ENCODE results near the gene TRIM32. TPM values are rescaled to one million over a fixed set of nuclear protein-coding genes. Genes with fewer than 3 reads are reported as not detected.

TRIM32 gene
- total RNA-seq, 4 donors from 2014 or later: 15.8 to 20.3 (median 20.0) TPM

- 70 to 81% methylated on average over 2 of the region's 2 CpGs for WGBS, 2 donors
- TF ChIP-seq POLR2A (IDR thresholded peaks at IDR 0.05): no peak
- TF ChIP-seq, protein P1, sequence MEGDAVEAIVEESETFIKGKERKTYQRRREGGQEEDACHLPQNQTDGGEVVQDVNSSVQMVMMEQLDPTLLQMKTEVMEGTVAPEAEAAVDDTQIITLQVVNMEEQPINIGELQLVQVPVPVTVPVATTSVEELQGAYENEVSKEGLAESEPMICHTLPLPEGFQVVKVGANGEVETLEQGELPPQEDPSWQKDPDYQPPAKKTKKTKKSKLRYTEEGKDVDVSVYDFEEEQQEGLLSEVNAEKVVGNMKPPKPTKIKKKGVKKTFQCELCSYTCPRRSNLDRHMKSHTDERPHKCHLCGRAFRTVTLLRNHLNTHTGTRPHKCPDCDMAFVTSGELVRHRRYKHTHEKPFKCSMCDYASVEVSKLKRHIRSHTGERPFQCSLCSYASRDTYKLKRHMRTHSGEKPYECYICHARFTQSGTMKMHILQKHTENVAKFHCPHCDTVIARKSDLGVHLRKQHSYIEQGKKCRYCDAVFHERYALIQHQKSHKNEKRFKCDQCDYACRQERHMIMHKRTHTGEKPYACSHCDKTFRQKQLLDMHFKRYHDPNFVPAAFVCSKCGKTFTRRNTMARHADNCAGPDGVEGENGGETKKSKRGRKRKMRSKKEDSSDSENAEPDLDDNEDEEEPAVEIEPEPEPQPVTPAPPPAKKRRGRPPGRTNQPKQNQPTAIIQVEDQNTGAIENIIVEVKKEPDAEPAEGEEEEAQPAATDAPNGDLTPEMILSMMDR (IDR thresholded peaks at IDR 0.05): no peak
Observed at GRCh38 chr9:116741742-116742141, 54.6 kb downstream of the TRIM32 start.

DNA sequence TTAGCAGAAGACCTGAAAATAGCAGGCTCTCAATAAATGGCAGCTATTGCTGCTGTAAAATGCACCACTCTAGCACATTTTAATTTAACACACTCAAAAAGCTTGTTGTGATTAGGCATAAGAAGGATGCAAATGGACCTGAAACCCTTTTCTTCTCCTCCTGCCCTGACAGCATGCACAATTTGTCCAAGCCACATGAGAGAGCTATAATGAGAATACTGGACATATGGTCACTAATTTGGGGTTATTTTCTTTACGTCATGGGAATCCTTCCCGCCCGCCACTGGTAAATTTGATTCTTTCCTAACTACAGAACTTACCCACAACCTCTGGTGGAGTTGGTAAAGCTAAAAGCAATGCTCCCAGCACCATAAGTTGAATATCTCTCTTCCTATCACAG, 62.1 kb downstream of the TRIM32 start:
- WGBS, 2 donors: 95% methylated on average over 3 of the region's 3 CpGs
- intact Hi-C loops (cut with DNase I): no loop called here

More at GRCh38 chr9:116741742-116742141, 54.6 kb downstream of the TRIM32 start:
- intact Hi-C loops (cut with DNase I): no loop called here
- DNase-seq: no peak
- no peaks in the 10 kb centered on the region for H3K9me3 ChIP-seq
- H3K27ac ChIP-seq: no peak overlapping the region
- H3K36me3 ChIP-seq: no peaks in the 10 kb centered on the region
- no peak overlapping the region for H3K4me3 ChIP-seq (replicated peaks in 1 of 3)
- H3K27me3 ChIP-seq: no peaks in the 10 kb centered on the region
- H3K4me1 ChIP-seq: no peaks in the 10 kb centered on the region

DNA sequence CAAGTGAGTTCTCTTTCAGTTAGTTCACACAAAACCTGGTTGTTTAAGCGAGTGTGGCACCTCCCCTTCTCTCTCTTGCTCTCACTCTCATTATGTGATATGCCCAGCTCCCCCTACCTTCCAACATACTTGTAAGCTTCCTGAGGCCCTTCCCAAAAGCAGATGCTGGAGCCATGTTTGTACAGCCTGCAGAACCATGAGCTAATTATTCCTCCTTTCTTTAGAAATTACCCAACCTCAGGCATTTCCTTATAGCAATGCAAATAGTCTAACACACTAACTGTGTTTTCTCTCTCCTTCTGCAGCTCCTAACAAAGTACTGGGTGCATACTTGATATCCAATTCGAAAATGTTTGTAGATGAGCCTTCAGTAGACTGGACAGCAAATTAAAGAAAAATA, 62.7 kb downstream of the TRIM32 start:
- H3K9me3 ChIP-seq: no peaks in the 10 kb centered on the region
- TF ChIP-seq, protein P1 (IDR thresholded peaks at IDR 0.05): no peak
- TF ChIP-seq POLR2A (IDR thresholded peaks at IDR 0.05): no peak
- DNase-seq: no peak
- intact Hi-C loops (cut with DNase I): no loop called here
- 67 to 73% methylated on average over 2 of the region's 2 CpGs for WGBS, 2 donors
- no peak overlapping the region for H3K27ac ChIP-seq
- no peaks in the 10 kb centered on the region for H3K4me1 ChIP-seq
- no peaks in the 10 kb centered on the region for H3K36me3 ChIP-seq
- no peak overlapping the region for H3K4me3 ChIP-seq (replicated peaks in 1 of 3)
- no peaks in the 10 kb centered on the region for H3K27me3 ChIP-seq

More for the DNA sequence above, 62.1 kb downstream of the TRIM32 start:
- H3K27me3 ChIP-seq: no peaks in the 10 kb centered on the region
- H3K9me3 ChIP-seq: no peaks in the 10 kb centered on the region
- no peaks in the 10 kb centered on the region for H3K36me3 ChIP-seq
- no peak for DNase-seq
- no peaks in the 10 kb centered on the region for H3K4me1 ChIP-seq
- H3K4me3 ChIP-seq (replicated peaks in 1 of 3): no peak overlapping the region
- no peak overlapping the region for H3K27ac ChIP-seq
- TF ChIP-seq, protein P1 (IDR thresholded peaks at IDR 0.05): no peak
- TF ChIP-seq POLR2A (IDR thresholded peaks at IDR 0.05): no peak

GRCh38 chr9:116750510-116750909, 63.4 kb downstream of the TRIM32 start:
- no peaks in the 10 kb centered on the region for H3K9me3 ChIP-seq
- DNase-seq: no peak
- no peaks in the 10 kb centered on the region for H3K4me1 ChIP-seq
- H3K27me3 ChIP-seq: no peaks in the 10 kb centered on the region
- H3K36me3 ChIP-seq: no peaks in the 10 kb centered on the region
- WGBS, 2 donors: 79 to 84% methylated on average over 2 of the region's 2 CpGs
- no peak overlapping the region for H3K27ac ChIP-seq
- H3K4me3 ChIP-seq (replicated peaks in 1 of 3): no peak overlapping the region
- TF ChIP-seq, protein P1 (IDR thresholded peaks at IDR 0.05): no peak
- intact Hi-C loops (cut with DNase I): no loop called here

All from thyroid gland (tissue), 4 donors.